ENCODE data around the gene CADM1. TPM values are rescaled to one million over a fixed set of nuclear protein-coding genes. Genes with fewer than 3 reads are reported as not detected.

CADM1 gene
- total and polyA plus RNA-seq, 10 donors = 1.4 to 18.8 (median 10.4) TPM

- WGBS, 5 donors = 6 to 28% (median 18%) methylated on average over 1 of the region's 1 CpG
- TF ChIP-seq POLR2A (IDR thresholded peaks at IDR 0.05) (no peak), POLR2AphosphoS5 (IDR thresholded peaks at IDR 0.05) (no peak)
- TF ChIP-seq, protein P1, sequence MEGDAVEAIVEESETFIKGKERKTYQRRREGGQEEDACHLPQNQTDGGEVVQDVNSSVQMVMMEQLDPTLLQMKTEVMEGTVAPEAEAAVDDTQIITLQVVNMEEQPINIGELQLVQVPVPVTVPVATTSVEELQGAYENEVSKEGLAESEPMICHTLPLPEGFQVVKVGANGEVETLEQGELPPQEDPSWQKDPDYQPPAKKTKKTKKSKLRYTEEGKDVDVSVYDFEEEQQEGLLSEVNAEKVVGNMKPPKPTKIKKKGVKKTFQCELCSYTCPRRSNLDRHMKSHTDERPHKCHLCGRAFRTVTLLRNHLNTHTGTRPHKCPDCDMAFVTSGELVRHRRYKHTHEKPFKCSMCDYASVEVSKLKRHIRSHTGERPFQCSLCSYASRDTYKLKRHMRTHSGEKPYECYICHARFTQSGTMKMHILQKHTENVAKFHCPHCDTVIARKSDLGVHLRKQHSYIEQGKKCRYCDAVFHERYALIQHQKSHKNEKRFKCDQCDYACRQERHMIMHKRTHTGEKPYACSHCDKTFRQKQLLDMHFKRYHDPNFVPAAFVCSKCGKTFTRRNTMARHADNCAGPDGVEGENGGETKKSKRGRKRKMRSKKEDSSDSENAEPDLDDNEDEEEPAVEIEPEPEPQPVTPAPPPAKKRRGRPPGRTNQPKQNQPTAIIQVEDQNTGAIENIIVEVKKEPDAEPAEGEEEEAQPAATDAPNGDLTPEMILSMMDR (IDR thresholded peaks at IDR 0.05 in 8 of 11, conservative IDR thresholded peaks at IDR 0.05 in 3 of 11) = no peak
- Histone ChIP-seq H3K27ac (no peak overlapping the region), H3K27me3 (replicated peaks in 1 of 7) (no peaks in the 10 kb centered on the region), H3K4me1 (no peaks in the 10 kb centered on the region), H3K9me3 (no peaks in the 10 kb centered on the region), H3K36me3 (no peaks in the 10 kb centered on the region), H3K4me3 (no peak overlapping the region)
- intact Hi-C loops (cut with DNase I; ENCODE audit: low total_unique reads) = no loop called here
- DNase-seq = no peak
These were observed 113.8 kb downstream of the CADM1 start for GRCh38 chr11:115390441-115390840.

GRCh38 chr11:115389790-115390189 lies 114.4 kb downstream of the CADM1 start:
- intact Hi-C loops (cut with DNase I; ENCODE audit: low total_unique reads) = no loop called here
- TF ChIP-seq POLR2A (IDR thresholded peaks at IDR 0.05) (no peak), POLR2AphosphoS5 (IDR thresholded peaks at IDR 0.05) (no peak)
- TF ChIP-seq, protein P1 (IDR thresholded peaks at IDR 0.05 in 8 of 11, conservative IDR thresholded peaks at IDR 0.05 in 3 of 11) = no peak
- H3K27ac ChIP-seq = no peak overlapping the region
- WGBS, 5 donors = 60 to 73% (median 62%) methylated on average over 3 of the region's 3 CpGs
- no peaks in the 10 kb centered on the region for H3K9me3 ChIP-seq
- no peaks in the 10 kb centered on the region for H3K27me3 ChIP-seq (replicated peaks in 1 of 7)
- no peak for DNase-seq
- no peaks in the 10 kb centered on the region for H3K4me1 ChIP-seq
- H3K36me3 ChIP-seq = no peaks in the 10 kb centered on the region
- no peak overlapping the region for H3K4me3 ChIP-seq

DNA sequence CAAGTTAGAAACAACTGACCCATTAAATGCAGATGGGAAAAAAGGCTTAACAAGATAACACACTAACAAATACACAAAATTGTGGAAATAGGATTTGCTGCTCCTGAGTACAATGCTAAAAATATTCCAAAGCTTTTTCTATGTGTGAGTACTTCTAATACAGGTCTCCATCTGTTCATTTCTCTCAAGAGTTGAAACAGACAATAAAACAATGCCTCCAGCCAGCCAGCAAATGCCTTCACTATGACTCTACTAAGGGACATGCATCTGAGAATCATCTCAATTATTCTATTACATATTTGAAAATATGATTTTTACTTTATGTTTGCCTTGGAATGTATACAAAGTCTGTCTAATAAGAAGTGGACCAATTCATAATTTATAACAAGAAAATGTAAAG lies 119.0 kb downstream of the CADM1 start:
- Histone ChIP-seq H3K4me3 (no peak overlapping the region), H3K9me3 (no peaks in the 10 kb centered on the region), H3K27me3 (replicated peaks in 1 of 7) (no peaks in the 10 kb centered on the region), H3K36me3 (no peaks in the 10 kb centered on the region), H3K4me1 (no peaks in the 10 kb centered on the region), H3K27ac (no peak overlapping the region)
- intact Hi-C loops (cut with DNase I; ENCODE audit: low total_unique reads) = no loop called here
- DNase-seq = no peak
- TF ChIP-seq POLR2AphosphoS5 (IDR thresholded peaks at IDR 0.05) (no peak), POLR2A (IDR thresholded peaks at IDR 0.05) (no peak)
- TF ChIP-seq, protein P1 (IDR thresholded peaks at IDR 0.05 in 8 of 11, conservative IDR thresholded peaks at IDR 0.05 in 3 of 11) = no peak

DNA sequence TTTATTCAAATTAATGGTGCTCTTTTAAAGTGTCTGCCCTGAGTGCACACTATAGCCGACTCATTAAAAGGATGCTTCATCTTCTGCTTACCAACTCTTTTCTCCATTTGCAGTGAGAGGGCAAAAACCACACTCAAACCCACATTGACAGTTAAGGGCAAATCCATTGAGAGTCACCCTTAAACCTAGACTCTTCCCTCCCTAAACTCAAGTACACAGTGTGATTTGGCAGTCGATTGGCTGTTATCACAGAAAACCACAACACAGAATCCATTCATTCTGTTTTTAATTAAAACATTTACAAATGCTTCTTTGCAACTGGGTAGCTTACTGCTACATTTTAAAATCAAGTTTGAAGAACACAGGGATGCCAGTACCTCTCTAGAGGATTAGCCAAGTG lies 120.0 kb downstream of the CADM1 start:
- TF ChIP-seq POLR2A (IDR thresholded peaks at IDR 0.05) (no peak), POLR2AphosphoS5 (IDR thresholded peaks at IDR 0.05) (no peak)
- TF ChIP-seq, protein P1 (IDR thresholded peaks at IDR 0.05 in 8 of 11, conservative IDR thresholded peaks at IDR 0.05 in 3 of 11) = no peak
- H3K36me3 ChIP-seq = no peaks in the 10 kb centered on the region
- 84 to 93% (median 91%) methylated on average over 2 of the region's 2 CpGs for WGBS, 5 donors
- H3K27ac ChIP-seq = no peak overlapping the region
- H3K27me3 ChIP-seq (replicated peaks in 1 of 7) = no peaks in the 10 kb centered on the region
- intact Hi-C loops (cut with DNase I; ENCODE audit: low total_unique reads) = no loop called here
- H3K4me3 ChIP-seq = no peak overlapping the region
- no peaks in the 10 kb centered on the region for H3K9me3 ChIP-seq
- no peaks in the 10 kb centered on the region for H3K4me1 ChIP-seq
- no peak for DNase-seq
